T-helper 9 cell (primary cell): Measurements from ENCODE around the gene SPOP.

ENCODE experiments used
- DNase-seq: peaks from one replicate; pipeline ENCODE4 v3.0.0-alpha.2; 2020

SPOP gene

GRCh38 chr17:49612726-49613125 is 65.2 kb downstream of the SPOP start:
- no peak for DNase-seq

- no peak for DNase-seq
These were observed 66.9 kb downstream of the SPOP start for GRCh38 chr17:49610883-49611584.

DNA sequence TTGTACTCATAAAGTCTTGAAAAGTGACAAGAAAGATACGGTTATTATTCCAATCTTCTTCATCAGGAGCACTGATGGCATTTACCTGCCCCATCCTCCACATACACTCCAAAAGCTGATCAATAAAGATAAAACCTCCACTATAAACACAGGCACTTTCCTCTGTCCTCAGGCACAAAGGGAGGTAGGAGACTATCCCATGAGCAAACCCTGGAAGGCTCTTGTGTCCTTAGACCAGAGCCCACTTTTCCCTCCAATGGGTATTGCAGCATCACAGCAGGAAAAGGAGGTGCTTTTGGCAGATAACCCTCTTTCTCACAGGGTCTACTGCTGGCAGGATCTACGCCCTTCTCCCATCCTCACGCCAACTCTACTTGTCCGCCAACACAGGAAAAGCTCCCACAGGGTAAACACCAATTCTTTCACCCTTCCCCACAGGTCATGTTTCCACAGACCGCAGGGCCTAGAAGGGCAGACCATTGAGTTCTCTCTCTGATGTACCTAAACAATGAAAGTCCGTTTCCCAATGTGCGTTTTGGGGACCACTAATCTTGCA is 73.5 kb downstream of the SPOP start:
- no peak for DNase-seq

DNA sequence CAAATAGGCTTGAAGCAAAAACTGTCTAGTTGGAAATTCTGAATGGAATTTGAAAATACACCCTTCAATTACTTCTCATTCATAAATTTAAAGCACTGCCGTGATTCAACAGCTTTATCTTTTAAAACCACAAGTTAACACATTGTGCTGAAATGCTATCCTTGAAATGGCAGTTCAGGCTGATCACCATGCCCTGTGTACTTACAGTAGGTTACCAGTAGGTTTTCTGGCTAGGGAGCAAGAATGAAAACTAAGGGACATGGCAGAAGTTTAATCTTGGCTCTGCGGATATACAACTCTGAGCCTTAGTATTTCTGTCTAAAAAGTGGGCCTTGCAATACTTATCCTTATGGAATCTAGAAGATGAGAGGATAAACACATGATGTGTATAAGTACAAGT is 74.2 kb downstream of the SPOP start:
- no peak for DNase-seq

GRCh38 chr17:49603238-49603637 is 74.7 kb downstream of the SPOP start:
- DNase-seq, result no peak

DNA sequence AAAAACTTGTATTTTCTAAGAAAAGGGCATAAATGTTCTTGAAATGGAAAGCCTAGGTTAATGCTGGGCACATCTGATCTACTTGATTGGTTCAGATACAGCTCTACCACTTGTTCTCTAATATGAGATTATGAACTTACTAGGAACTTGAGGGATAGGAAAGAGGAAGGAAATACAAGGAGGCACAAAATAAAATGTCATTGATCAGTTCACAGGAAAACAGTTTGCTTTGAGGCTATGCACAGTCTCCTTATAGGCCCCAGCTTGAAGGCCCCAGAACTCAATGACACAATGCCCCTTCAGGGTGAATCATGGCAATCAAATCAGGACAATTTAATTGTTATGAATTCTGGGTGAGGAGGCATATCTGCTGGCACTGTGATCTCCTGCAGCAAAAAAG is 75.1 kb downstream of the SPOP start:
- no peak for DNase-seq

- no peak for DNase-seq
These were observed 76.9 kb downstream of the SPOP start for GRCh38 chr17:49600949-49601348.

DNA sequence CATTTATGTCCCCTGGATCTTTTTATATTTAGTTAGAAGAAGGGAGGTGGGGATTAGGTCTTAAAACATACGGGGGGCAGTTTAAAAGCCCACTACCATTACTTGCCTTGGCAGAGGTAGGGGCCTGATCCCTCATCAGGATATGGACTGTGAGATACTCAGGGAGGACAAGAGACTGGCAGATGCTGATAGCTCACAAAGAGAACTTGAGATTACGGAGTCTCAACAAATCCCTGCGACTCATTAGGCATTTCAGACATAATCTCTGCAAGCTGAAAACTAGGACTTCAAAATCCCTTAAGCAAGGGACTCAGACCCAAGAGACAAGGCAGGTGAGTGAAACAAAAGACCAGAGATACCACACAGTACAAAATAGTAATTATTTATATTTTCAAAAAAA is 79.0 kb downstream of the SPOP start:
- DNase-seq, result no peak

- no peak for DNase-seq
These were observed 79.8 kb downstream of the SPOP start for GRCh38 chr17:49597928-49598655.

DNA sequence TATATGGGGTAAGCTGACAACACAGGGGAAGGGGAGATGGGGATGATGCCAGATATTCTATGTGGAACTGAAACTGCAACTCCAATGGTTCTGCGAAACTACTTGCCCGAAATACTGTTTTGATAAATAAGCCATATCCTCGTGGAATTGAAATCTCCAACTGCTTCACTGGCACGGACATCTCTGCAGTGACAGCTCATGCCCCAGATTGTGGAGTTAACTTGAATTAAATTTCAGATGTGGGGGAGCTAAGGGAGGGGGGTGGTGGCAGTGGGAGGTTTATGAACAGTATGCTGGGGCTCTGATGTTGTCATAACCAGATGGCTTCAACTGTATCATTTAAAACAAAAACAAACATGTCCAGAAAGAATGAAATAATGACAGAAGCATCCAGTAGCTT is 80.5 kb downstream of the SPOP start:
- DNase-seq, result no peak

GRCh38 chr17:49596613-49597244 is 81.2 kb downstream of the SPOP start:
- DNase-seq, result no peak

DNA sequence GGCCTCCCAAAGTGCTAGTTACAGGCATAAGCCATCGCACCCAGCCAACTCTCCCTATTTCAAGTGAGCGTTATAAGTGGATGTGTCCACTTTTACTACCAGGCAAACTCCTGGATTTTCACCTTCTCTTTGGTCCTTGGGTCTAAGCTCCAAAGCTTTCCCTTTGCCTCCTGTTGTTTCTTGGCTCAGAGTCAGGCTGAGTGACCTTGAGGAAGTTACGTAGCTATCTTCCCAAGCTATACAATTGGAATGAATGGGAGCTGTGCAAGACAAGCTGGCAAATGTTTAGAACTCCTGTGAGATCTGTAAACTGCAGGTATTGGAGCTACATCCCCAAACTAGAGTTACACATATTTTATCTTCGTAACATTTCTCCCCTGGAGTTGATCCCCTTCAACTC is 81.9 kb downstream of the SPOP start:
- no peak for DNase-seq

DNA sequence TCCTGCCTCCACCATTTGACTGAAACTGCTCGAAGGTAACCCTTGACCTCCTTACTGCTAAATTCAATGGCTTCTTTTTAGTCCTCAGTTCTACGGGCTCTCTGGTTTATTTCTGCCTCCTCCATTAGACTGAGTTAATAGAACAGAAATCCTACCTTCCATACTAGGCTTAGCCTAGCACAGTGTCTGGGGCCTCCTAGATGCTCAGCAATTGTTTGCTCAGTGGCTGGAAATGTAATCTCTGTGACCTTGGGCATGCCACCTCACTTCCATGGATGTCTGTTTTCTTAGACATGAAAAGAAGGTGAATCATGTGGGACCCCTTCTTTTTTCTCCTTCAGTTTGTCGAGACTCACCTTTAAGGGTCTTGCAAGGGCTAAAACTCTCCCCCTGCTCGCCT is 82.6 kb downstream of the SPOP start:
- DNase-seq, result no peak

DNA sequence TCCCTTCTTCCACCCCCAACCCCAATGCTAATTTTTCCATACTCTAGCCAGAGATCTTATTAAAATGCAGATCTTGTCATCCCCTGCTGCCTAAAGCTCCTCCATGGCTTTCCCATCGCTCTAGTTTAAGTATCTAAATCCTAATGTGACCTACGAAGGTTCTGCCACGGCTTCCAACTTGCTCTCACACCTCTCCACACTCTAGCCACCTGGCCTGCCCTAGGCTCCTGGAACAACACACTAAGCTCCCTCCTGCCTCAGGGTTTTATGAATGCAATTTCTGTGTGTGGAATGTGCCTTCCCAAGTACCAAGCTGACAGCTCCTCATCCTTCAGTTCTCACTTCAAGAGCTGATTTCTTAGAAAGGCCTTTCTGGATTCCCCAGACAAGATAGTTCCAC is 85.6 kb downstream of the SPOP start:
- DNase-seq, result no peak

GRCh38 chr17:49590874-49591273 is 87.0 kb downstream of the SPOP start:
- DNase-seq, result no peak

DNA sequence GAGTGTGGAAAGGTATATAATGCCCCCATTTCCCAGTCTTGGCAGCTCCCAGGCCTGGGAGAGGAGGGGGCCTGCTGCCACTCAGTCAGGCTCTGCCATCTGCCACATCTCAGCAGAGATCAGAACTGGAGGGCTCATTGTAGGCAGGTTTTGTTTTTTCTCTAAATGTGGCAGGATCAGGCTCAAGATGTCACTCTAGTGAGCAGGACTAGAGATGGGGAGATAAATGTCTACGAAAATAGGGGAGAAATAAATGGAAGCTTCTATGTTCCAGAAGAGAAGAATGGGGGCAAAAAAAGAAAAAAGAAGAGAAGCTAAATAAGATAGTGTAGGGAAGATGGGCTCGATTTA is 88.3 kb downstream of the SPOP start:
- DNase-seq, result no peak

- no peak for DNase-seq
These were observed 88.9 kb downstream of the SPOP start for GRCh38 chr17:49588726-49589576.

DNA sequence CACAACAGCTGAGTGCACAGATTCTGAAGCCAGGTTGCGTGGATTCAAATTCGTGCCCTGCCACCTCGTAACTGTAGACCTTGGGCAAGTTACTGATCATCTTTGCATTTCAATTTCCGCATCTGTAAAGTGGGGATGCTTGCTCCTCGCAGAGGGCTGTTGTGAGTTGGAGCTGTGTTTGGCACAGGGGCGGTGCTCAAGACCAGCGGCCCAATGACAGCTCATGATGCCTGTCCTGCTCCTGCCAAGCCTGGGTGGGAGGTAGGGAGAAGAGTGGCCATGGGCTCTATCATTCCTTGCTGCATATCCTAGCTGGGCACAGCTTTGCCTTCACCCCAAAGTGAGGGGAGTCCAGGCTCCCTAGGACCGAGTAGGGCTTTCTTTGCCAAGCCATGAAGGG is 89.6 kb downstream of the SPOP start:
- DNase-seq, result no peak

DNA sequence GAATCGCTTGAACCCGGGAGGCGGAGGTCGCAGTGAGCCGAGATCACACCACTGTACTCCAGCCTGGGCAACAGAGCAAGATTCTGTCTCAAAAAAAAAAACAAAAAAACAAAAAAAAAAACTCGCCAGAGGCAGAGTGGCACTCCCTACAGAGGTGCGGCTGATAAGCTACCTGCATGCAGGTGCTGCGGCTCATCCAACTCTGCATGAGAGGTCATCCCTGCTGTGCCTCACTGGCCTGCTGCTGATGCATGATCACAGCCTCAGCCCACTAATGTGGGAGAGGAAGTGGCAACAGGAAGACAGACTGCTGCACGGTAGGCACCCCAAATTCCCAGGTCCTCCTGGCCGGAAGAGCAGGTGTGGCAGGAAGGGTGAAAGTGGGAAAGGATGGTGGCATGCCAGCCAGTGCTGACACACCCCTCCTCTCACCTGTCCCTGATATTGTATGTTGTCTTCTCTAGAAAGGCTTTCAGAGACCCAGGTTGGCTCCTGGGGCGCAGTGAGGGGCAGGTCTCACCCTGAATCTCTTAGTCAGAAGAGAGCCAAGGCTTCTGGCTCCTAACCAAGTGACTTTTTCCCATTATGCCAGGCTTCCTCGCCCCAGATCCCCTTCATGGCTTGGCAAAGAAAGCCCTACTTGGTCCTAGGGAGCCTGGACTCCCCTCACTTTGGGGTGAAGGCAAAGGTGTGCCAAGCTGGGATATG is 90.4 kb downstream of the SPOP start:
- no peak for DNase-seq

- DNase-seq, result no peak
These were observed 92.4 kb downstream of the SPOP start for GRCh38 chr17:49585422-49586027.

- no peak for DNase-seq
These were observed 94.0 kb downstream of the SPOP start for GRCh38 chr17:49583889-49584288.

DNA sequence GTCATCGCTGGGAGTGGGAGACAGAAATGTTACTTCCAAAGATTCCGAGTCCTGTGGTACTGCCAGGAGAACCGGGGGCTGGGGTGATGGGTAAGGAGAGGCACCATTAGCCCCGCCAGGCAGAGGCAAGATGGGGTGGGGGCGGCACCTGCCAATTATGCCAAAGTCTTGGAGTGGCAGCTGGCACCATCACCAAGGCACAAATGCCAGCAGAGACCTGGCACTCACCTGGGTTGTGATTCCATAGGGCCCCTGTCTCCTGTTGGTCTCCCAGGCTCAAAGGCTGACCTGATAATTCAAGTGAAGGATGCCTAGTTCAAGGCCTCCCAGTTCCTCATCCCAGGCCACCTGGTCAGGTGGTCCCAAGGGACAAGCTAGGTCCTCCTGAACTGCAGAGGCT is 94.7 kb downstream of the SPOP start:
- no peak for DNase-seq
